Stimulated activated CD4-positive, alpha-beta T cell treated with anti-CD3 and anti-CD28 coated beads, Interleukin-1b, Interleukin-23, amount 100 ng/mL, for 48 hours (primary cell): ENCODE data around the gene XXYLT1.

ENCODE experiments used
- DNase-seq: peaks from one replicate; pipeline ENCODE4 v3.0.0-alpha.2; 2020

XXYLT1 gene

DNA sequence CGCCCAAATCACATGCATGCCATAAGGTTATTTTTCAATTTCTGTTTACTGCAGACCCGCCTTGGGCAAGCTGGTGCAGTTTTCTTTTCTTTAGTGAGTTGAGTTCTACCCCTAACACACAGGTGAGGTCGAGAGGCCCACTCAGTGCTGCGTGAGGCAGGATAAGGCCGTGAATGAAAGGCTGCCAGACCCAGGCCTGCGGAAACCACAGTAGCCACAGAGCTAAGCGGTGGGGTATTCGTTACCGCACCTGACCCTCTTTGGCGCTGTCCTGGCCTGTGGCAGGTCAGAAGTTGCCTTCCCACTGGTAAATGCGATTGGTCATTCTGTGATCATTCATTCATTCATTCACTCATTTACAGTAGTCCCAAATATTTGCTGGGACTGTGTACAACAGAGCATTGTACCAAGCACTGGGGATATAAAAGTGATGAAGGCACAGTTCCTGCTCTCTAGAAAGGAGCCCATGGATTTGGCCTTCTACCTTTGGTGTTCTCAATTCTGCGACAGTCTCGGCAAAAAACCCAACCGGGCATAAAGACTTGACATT is 144.8 kb downstream of the XXYLT1 start:
- DNase-seq, result no peak

DNA sequence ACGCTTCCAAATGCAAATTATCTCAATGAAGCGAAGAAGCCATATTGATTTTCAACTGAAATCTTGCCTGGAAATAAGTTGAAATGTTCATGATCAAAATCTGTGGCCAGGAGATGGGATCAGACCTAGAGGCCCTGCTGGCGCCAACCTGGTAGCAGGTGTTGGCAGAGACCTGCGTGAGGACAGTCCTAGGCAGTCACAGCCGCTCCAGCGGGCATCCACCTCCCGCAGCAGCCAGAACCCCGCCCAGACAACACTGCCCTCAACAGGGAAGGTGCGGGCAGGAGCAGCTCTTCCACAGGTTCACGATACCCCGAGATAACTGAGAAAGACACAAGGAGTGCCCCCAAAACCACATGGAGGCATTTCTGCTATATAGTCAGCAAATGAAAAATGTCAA is 145.3 kb downstream of the XXYLT1 start:
- no peak for DNase-seq

DNA sequence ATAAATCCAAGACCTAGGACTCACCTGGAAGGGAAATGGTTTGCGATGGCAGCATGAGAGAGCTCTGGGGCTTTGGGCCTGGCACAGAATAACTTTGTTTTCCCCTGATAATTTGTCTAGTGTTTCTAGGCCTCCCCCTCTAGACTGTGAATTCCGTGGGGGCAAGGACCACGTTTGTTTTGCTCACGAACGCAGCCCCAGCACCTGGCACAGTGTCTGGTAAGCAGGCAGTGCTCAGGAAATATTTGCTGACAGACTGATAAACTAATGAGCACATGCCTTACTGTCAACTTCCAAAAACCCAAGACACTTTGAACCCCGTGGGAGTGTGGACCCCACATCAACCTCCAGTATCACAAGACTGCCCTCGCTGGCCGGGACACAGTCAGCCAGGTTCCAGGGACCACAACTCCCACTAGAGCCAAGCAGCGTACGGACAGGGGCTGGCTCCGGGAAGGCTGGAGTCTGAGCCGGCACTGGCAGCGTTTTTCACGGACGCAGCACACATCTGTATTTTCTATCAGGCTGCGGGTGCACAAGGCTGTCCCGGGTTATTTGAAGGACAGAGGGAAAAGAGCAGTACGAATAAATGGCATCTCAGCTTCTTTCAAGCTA is 146.5 kb downstream of the XXYLT1 start:
- no peak for DNase-seq

DNA sequence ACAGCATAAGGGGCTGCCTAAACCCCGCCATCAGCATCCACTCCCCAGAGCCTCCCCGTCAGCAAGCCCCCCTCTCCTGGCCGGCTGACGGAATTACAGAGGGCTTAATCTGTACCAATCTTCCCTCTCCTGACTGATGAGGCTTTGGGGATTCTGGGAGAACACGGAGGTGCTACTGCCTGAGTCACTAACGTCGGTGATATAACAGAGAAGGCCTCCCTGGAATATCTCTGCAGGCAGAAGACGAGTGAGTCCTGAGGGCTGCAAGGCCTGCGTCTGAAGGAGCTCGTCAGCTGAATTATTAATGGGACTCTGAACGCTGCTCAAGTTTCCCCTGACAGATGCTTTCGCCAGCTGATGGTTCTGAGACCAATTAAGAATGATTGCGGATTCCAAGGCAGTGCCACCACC is 147.7 kb downstream of the XXYLT1 start:
- DNase-seq, result no peak

DNA sequence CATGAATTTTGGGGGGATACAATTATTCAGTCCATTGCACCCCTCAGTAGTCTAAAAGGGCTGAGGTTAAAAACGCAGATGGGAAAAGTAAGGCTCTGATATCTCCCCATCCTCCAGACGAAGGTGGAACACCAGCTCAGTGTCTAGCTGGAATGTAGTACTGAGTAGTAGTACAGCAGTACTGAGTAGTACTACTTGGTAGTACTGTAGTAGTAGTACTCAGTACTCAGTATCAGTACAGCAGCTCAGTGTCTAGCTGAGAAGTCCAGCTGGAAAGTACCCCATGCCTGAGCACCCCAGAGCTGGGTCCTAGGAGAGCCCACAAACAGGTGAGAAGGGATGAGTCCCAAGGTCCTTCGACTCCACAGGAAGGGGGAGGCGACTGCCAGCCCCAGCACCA is 148.7 kb downstream of the XXYLT1 start:
- DNase-seq, result no peak

DNA sequence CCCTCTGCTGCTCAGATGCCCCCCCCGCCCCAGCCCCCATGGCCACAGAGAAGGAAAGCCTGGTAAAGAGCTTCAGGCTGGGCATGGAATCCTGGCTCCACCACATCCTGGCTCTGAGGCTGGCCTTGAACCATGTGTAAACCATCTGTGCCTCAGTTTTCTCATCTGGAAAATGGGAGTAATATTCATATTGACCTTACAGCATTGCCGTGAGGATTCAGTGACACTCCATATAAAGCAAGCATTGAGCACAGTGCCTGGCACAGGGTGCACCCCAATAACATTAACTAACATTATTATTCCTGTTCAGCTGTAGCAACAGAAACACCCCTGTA is 150.7 kb downstream of the XXYLT1 start:
- DNase-seq, result no peak

DNA sequence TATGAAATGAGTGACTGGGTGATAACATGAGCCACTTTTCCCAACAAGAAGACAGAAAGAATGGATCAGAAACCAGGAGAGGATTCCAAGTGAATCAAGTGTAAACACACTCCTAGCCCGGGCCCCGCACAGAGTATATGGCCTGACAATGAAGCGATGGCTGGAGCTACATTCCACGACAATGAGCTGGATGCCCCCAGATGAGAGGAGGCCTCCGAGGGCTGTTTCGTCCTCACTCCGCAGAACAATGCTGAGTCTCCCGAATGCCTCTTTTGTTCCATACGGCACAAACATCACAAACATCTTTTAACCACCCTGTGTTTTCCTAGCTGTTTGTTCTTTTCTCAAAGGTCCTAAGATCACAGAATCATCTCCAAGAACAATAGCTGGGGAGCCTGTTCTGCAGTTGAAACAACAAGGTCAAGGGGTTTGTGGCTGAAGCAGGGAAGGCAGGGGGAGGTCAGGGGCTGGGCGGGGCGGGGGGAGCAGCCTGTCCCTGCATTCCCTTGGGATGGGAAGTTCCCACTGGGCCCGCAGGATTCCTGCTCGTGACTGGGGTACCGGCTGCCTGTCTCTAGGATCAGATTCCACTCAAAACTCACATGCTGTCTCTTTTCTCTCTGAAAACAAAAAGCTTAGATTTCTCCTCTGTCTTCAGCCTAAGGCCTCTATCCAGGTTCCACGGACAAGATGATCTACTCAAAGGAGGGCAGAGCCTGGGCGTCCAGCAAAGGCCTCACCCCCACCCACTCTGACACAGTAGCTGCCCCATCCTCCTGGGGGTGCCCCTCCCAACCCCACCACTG is 151.3 kb downstream of the XXYLT1 start:
- no peak for DNase-seq

DNA sequence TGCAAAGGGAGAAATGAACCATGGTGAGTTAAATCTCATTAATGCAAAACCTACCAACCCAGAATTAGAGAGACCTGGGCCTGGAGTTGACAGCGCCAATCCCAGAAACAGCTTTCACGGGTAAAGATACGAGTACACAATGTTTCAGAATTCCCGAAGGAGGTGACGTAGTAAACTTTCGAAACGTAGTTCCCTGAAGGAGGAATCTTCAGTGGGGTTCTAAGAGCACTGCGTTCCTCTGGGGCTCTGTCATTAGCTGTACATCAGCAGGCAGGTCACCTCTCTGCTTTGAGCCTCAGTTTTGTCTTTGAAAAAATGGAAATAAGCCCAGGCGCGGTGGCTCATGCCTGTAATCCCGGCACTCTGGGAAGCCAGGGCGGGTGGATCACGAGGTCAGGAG is 152.3 kb downstream of the XXYLT1 start:
- DNase-seq, result no peak

DNA sequence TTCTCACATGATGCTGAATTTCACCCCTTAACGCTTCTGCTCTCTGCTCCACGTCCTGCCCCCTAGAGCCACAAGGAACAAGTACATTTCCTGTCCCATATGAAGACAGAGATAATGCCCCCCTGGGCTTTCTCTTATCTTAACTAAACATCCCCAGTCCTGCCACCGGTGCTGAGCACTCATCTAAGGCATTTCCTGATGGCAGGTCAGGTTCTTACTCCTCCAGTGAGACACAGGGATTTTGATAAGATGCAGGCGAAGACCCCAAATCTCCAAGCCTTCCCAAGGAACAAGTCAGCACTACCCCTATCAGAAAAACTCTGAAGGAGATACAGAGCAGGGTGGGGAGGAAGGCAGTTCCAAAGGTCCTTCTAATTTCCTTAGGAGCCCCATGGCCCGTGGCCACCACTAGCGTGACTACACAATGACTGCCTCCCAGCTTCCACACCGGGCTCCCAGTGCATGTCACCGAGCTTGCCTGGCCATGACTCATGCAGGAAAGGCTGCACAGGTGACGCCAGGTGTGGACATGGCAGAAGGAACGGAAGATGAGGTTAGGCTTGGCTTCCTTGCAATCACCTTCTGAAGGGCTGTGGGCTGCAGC is 152.9 kb downstream of the XXYLT1 start:
- no peak for DNase-seq

DNA sequence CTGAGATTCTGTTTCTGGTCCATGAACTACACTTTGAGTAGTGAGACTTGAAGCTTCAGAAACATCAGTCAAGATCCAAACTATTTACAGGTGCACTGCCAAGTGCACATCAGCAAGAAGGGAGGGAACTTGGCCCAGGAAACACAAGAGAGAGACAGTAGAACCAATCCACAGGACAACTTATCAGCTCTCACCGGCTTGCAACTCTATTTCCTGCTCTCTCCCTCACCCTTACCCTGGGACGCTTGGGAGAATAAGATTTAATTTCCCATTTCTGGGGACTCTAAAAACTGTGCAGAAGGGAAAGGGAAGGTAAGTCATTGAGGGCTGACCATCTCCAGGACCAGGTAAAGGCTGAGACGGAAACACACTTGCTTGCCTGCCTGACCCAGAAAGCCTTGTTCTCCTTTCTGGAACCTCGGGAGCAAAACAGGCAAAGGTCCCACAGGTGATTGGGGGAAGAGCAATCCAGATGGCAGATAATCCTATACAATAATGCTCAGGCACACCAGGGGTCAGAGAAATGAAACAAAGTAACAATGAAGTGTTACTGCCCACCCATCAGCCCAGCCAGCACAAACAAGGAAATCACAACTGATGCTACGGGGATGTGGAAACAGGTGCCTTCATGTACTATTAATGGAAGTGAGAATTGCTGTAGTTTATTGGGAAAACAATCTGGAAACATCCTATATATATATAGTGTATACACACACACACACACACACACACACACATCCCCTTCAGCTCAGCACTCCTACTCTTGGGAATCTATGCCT is 154.4 kb downstream of the XXYLT1 start:
- DNase-seq, result no peak

DNA sequence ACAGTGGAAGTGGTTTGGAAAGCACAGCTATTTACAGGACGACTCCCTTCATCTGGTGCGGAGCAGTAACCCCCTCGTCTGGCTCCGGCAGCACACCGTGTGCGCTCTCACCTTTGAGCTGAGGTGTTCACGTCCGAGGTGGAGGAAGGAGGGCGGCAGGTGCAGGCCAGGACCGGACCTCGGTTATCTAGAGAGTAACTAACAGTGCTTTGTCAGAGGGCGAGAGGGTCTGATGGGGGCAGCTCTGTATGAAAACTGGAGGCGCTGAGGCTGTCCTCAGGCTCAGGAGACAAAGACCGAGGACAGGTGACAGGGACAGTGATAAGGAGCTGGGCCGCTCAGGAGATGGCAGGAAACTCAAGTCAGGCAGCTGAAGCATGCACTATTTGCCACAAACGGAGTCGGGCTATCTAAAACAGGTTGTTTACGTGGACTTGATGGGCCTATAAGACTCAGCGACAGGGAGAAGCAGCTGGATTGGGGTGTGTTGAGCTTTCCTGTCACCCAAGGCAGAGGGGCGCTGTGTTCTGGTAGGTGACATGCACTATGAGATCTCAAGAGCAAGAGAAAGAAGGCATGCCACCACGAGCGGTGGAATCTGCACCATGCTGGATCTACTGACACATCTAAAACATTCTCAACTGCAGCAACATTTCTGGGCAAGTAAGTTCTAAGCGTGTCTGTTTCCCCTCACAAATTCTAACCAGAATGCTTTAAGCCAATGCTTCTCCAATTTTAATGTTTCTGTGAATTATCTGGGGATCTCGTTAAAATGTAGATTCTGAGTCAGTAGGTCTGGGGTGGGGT is 155.2 kb downstream of the XXYLT1 start:
- DNase-seq, result no peak

DNA sequence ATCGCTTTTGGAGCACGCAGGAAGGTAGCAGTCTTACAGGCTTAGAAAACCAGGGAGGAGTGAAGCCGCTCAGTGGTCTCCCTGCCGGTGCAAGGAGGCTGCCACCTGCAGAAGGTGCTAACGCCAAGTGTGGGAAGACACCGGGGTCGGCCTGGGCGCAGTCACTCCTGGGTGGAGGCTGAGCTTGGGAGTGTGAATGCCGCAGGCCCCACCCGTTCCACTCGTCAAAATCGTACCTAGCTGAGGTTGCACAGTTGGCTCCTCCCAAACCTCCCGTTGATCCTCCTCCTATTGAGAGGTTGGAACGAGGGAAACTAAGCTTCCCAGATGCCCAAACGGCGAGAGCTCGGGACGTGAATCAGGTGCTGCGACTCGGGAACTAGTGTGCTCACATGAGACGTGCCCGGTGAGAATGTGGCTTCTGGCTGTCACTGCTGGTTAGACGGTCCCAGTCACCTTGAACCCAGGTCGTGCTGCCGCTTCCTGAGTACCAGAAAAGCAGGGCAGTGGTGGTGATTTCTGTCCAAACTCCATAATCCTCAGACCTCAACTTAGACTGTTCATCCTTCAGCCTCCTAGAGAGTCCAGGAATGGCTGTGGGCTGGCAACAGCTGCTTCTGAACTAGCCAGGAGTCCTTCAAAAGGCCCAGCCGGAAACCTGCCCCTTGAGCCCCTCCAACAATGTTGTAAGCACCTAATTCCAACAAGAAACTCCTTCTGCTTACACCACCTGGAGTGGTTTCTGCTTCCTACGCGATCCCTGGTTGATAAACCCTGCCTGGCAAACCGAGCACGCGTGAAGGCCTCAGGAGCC is 156.0 kb downstream of the XXYLT1 start:
- DNase-seq, result no peak

DNA sequence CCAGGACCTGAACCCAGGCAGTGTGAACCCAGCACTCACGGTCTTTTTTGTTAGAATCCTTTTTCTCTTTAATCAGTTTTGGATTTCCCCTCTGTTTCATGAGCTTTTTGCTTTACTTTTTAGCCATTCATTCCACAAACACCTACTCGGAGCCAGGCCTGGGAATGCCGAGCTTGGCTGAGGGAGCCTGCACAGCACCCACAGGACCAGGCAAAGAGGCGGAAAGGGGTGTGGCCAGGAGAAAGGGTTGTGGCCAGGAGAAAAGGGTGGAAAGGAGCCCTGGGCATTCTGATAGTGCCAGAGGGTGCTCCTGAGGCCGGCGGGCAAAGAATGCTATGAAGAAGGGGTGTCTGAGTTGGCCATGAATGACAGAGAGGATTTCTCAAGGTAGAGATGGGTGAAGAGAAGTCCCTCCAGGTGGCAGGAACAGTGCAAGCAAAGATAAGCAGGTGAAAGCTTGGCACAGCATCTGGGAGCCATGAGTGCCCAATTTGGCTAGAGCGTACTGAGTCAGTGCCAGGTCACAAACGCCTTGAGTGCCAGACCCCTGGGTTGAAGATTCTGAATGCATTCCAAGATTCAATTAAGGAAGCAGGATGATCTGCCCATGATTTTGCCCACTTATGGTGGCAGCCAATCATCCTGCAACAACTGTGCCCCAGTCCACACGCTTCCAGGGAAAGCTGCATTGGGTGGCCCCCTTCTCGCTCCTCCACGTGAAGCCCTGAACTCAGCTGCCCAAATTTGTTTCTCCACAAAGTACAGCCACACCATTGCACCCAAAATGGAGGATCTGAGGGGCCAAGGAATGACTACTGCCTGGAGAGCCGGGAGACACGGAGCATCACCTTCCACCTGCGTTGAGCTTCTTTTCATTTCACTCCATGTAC is 157.2 kb downstream of the XXYLT1 start:
- DNase-seq, result no peak

DNA sequence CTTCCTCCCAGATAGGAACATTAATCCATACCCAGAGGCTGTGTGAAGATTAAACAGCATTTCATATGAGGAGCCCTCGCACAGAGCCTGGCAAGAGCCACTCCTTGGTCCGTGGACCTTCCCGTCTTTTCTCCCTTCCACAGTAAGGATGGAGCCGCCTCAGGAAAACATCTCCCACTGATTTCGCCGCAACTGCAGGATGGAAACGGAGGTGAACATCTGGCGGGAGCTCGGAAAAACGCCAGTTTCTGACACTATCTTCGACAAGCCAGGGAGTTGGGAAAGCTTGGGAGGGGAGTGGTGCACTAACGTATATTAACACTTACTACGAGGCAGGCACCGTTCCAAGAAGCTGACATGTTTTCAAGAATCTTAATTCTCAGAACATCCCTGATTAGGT is 157.9 kb downstream of the XXYLT1 start:
- DNase-seq, result no peak

DNA sequence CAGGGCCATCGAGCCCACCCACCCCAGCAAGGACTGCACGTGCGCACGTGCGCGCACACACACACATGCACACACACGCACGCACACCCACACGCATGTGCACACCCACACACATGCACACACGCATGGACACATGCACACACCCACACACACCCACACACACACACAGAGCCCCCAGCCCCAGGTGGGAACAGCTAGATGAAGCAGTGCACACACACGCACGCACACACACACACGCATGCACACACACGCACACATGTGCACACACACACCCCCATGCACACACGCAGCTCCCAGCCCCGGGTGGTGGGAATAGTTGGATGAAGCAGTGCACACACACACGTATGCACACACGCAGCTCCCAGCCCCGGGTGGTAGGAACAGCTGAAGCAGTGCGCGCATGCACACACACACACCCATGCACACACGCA is 158.6 kb downstream of the XXYLT1 start:
- DNase-seq, result no peak

DNA sequence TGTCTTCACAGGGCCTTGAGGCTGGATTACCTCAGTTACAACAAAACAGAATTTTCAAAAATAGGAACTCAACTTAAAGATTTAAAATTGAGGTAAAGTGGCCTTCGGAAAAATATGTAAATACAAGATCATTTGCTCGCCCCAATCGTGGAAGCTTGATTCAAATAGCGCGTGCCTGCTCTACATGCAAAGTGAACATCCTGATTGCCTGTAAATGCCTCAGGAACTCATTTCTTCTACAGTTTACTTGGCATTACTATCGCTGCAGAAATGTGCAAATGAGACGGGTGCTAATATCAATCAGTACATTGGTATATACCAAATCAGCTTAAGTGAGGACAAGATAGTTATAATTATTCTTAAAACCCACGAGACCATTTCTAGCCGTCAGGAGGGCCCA is 159.2 kb downstream of the XXYLT1 start:
- DNase-seq, result no peak

DNA sequence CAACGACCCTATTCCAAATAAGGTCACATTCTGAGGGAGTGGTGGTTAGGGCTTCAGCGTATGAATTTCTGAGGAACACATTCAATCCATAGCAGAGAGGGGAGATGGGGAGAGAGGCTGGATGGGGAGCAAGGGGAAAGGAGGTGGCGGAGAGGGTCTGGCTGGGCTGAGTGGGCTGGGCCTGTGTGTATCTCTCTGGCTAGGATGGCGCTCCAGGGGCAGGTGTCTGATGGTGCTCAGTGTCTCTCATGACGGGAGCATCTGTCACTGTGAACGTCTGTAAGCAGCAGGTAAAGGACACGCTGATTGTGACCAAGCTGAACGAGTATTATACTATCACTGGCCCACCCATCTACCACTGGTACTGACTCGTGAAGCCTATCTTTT is 159.6 kb downstream of the XXYLT1 start:
- DNase-seq, result no peak

DNA sequence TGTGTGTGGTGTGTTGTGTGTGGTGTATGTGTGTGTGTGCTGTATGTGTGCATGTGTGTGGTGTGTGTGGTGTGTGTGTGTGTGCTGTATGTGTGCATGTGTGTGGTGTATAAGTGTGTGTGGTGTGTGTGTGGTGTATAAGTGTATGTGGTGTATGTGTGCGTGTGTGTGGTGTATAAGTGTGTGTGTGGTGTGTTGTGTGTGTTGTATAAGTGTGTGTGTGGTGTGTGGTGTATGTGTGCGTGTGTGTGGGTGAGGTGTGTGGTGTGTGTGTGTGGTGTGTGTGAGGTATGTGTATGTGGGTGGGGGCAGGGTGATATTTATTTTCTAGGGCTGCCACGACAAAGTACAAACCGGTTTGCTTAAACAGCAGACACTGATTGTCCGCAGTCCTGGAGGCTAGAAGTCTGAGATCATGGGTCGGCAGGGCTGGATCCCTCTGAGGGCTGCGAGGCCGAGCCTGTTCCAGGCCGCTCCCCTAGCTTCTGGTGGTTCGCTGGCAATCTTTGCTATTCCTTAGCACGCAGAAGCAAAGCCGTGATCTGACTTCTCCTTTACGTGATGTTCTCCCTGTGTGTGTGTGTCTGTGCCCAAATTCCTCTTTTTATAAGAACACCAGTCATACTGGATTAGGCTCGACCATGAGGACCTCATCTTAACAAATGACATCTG is 160.2 kb downstream of the XXYLT1 start:
- no peak for DNase-seq

DNA sequence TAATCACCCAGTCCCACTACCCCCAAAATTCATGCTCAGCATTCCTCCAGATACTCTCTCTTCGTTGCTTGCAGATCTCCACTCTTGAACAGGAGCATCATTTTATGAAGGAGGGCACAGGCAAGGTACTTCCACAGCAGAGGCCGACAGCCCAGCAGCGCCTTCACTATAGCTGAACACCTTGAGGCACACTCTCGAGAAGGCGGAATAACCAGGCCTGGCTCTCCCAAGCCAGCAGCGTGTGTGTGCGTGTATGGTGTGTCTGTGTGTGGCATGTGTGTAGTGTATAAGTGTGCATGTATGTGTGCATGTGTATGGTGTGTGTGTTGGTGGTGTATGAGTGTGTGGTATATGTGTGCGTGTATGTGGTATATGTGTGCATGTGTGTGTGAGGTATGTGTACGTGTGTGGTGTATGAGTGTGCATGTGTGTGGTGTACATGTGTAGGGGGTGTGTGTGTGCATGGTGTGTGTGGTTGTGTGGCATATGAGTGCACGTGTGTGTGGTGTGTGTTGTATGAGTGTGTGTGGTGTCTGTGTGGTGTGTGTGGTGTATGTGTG is 161.8 kb downstream of the XXYLT1 start:
- DNase-seq, result no peak

DNA sequence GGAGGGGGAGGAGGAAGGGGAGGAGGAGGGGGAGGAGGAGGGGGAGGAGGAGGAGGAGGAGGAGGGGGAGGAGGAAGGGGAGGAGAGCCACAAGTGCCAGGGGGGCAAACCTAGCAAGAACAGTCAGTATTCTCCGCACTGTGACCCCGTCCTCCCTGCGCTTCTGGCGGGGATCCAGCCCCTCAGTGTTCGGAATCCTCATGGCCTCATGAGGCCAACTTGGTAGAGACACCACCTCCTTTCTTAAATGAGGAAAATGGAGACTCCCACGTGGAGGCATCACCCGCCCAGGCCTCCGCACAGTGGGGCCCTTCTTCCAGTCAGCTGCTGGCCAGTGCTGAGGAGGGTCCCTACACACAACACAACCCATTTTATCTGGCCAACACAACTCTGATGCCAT is 163.4 kb downstream of the XXYLT1 start:
- DNase-seq, result no peak
